Stimulated activated CD8-positive, alpha-beta memory T cell treated with anti-CD3 and anti-CD28 coated beads, Interleukin-4, amount 100 ng/mL, for 1 hour (primary cell): ENCODE results near the gene TAS1R2.
"Not testable (repeated sequence)": the region's sequence is repeated elsewhere in the genome, so short reads cannot be mapped to it uniquely, and the experiment has no call there.

ENCODE experiments used
- DNase-seq, 2 donors: peaks; one replicate each; pipeline ENCODE4 v3.0.0-alpha.2; 2020; ENCODE audit warnings: low read depth in 2 of 2, low spot score in 1 of 2

TAS1R2 gene

GRCh38 chr1:18859560-18859959, at the start of gene TAS1R2:
TAS1R2 (minus strand) TSS chr1:18859660; CDS start chr1:18859660, 0 bp downstream.
- no peak for DNase-seq

GRCh38 chr1:18907917-18908845, 48.7 kb upstream of the TAS1R2 start:
- DNase-seq: no peak

- peak in 1 of 2 donors; percentile 29 for DNase-seq
Measured at GRCh38 chr1:18907021-18907916, 47.8 kb upstream of the TAS1R2 start.

GRCh38 chr1:18903291-18903756, 43.9 kb upstream of the TAS1R2 start:
- DNase-seq: no peak

- peak; percentile 81 to 84 for DNase-seq
Measured at GRCh38 chr1:18902523-18903290, 43.2 kb upstream of the TAS1R2 start, which contains the start of gene ALDH4A1. ALDH4A1 (minus strand) TSS chr1:18902555; CDS start chr1:18902523, 32 bp downstream.

GRCh38 chr1:18901952-18902522, 42.6 kb upstream of the TAS1R2 start:
- no peak for DNase-seq

- no peak for DNase-seq
Measured at GRCh38 chr1:18901147-18901951, 41.9 kb upstream of the TAS1R2 start.

GRCh38 chr1:18900303-18900841, 40.9 kb upstream of the TAS1R2 start:
- no peak for DNase-seq

GRCh38 chr1:18899363-18900049, 40.0 kb upstream of the TAS1R2 start:
- no peak for DNase-seq

- no peak for DNase-seq
Measured at GRCh38 chr1:18898567-18898966, 39.1 kb upstream of the TAS1R2 start.

- no peak for DNase-seq
Measured at GRCh38 chr1:18895317-18895716, 35.9 kb upstream of the TAS1R2 start.

- DNase-seq: no peak
Measured at GRCh38 chr1:18893120-18893519, 33.7 kb upstream of the TAS1R2 start.

GRCh38 chr1:18891858-18892257, 32.4 kb upstream of the TAS1R2 start:
- DNase-seq: not testable (repeated sequence)

- no peak for DNase-seq
Measured at GRCh38 chr1:18891426-18891780, 31.9 kb upstream of the TAS1R2 start.

GRCh38 chr1:18890706-18891425, 31.4 kb upstream of the TAS1R2 start:
- no peak for DNase-seq

GRCh38 chr1:18886003-18886335, 26.5 kb upstream of the TAS1R2 start:
- DNase-seq: no peak

- DNase-seq: no peak
Measured at GRCh38 chr1:18885311-18886002, 26.0 kb upstream of the TAS1R2 start.

- no peak for DNase-seq
Measured at GRCh38 chr1:18884727-18885126, 25.3 kb upstream of the TAS1R2 start.
